Measurements from ENCODE around the gene ENOX2.
"Not testable (repeated sequence)": the region's sequence is repeated elsewhere in the genome, so short reads cannot be mapped to it uniquely, and the experiment has no call there.

The ENOX2 gene

DNA sequence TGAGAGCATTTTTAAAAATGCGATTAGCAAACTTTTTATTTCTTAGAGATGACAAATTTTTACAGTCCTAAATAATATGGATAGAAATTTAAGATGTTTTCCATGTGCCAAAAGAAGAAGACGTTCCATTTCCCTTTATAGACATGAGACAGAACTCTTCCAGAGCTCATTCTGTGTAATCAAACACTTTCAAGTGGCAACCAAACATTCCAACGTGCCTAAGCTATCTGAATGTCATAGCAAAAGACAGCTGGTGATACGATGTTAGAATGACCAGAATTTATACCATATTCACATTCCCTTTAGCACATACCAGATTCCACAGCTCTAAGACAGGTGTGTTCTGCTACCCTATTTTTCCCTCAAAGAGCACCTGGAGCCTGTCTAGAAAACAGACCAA lies 133.2 kb downstream of the ENOX2 start:
- no peak for DNase-seq (ENCODE audit: low read depth in 1 of 2, low spot score in 1 of 2)

GRCh38 chrX:130758072-130758471 lies 144.9 kb downstream of the ENOX2 start:
- DNase-seq (ENCODE audit: low read depth in 1 of 2, low spot score in 1 of 2), result no peak

DNA sequence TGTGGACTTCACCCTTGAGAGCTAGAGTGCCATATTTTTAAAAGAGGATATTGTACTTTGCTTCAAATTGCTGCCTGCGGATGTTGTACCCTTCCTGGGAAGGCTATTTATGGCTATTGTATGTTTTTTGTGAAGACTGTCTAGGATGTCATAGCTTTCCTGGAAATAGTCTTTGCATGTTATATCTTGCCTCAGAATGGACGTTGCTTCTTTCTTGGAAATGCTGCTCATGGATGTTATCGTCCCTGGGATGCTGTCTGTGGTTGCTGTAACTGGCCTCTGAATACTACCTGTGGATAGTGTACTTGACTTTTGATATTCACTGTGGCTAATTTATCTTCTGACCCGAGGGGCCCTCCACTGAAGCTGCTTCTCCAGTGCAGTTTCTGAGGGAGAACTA lies 146.8 kb downstream of the ENOX2 start:
- DNase-seq (ENCODE audit: low read depth in 1 of 2, low spot score in 1 of 2), result no peak

DNA sequence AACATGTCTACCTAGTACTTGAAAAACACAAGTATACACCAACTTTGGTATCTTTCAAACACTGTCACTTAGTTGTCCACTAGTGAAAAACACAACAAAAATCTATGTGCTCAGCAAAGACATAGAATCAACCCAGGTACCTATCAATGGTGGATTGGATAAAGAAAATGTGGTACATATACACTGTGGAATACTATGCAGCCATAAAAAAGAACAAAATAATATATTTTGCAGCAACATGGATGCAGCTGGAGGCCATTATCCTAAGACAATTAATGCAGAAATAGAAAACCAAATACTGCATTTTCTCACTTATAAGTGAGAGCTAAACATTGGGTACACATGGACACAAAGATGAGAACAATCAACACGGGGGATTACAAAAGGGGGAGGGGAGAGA lies 148.7 kb downstream of the ENOX2 start:
- no peak for DNase-seq (ENCODE audit: low read depth in 1 of 2, low spot score in 1 of 2)

GRCh38 chrX:130746709-130747342 lies 156.2 kb downstream of the ENOX2 start:
- no peak for DNase-seq (ENCODE audit: low read depth in 1 of 2, low spot score in 1 of 2)

DNA sequence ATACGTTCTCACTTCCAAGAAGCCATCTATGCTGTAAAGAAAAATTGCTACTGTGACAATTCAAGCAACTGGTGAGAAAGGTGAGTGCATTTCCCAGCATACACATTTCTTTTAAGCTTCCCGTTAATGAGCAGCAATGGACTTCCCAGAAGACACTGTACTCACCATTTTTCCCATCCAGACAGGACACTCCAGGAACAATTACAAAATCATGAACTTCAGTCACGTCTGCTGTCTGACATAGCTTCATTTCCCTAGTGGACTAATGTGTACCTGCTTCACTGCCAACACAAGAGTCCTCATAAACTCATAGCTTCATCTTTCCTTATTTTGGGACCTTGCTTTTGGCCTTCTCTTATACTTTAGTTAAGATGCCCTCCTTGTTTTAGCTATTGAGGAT lies 156.9 kb downstream of the ENOX2 start:
- DNase-seq (ENCODE audit: low read depth in 1 of 2, low spot score in 1 of 2), result no peak

GRCh38 chrX:130741584-130741983 lies 161.4 kb downstream of the ENOX2 start:
- DNase-seq (ENCODE audit: low read depth in 1 of 2, low spot score in 1 of 2), result no peak

DNA sequence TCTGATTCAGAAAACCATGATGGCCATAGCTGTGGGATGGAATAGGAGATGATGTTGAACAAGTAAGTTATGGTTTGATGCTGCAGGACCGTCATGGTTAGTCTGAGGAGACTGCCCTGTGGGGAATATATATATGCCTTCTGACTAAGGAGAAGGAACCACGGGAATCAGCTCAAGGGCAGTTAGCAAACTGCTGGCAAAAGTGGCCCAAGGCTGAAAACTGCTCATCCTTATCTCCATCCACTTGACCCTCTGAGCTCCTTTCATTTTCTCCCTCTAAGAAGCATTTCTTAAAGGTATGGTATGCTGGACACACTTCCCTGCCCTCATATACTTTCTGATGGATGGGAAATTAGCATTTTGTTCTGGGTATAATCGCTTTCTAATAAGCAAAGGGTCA lies 161.9 kb downstream of the ENOX2 start:
- DNase-seq (ENCODE audit: low read depth in 1 of 2, low spot score in 1 of 2), result no peak

DNA sequence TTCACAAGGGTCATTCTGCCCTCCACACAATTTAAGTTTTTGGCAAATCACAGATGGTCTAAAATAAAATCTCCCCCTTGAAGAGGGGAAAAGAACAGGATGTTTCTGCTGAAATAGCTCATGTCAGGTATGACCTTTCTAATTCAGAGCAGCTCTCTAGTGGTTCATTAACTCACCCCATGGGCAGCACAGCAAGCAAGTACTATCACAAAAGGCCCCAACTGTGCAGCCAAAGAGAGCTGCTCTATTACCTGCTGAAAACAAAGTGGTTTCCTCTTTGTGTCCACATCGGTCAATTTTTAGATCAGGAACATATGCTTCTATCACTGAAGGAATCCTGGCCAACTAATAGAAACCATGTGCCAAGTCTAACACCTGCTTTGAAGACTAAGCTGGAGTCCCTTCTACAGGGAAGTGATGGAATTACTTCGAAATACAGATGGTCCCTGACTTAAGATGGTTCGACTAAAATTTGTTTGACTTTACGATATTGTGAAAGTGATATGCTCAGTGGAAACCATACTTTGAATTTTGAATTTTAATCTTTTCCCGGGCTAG lies 164.3 kb downstream of the ENOX2 start:
- no peak for DNase-seq (ENCODE audit: low read depth in 1 of 2, low spot score in 1 of 2)

GRCh38 chrX:130734713-130735112 lies 168.3 kb downstream of the ENOX2 start:
- DNase-seq (ENCODE audit: low read depth in 1 of 2, low spot score in 1 of 2), result no peak

- DNase-seq (ENCODE audit: low read depth in 1 of 2, low spot score in 1 of 2), result no peak
These were observed 174.8 kb downstream of the ENOX2 start for GRCh38 chrX:130728208-130728607.

- no peak for DNase-seq (ENCODE audit: low read depth in 1 of 2, low spot score in 1 of 2)
These were observed 176.3 kb downstream of the ENOX2 start for GRCh38 chrX:130726661-130727060.

DNA sequence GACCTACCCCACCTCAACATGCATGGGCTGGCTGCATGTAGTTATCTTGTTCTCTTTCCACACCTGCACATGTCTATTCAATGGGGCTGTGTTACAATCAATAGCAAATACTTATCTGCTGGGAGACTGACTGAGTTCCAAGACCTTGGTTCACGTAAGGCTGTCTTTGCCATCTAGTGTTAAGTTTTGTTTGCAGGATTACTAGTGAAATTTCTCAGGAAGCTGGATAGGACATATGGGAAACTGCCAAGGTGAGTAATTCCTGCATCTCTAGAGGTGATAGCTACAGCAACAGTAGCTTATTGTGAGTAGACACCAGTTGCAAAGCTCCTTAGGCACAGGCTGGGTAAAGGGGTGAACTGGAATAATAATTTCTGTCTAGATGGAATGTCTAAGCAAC lies 177.5 kb downstream of the ENOX2 start:
- no peak for DNase-seq (ENCODE audit: low read depth in 1 of 2, low spot score in 1 of 2)

GRCh38 chrX:130719413-130719812 lies 183.6 kb downstream of the ENOX2 start:
- DNase-seq (ENCODE audit: low read depth in 1 of 2, low spot score in 1 of 2), result no peak

- DNase-seq (ENCODE audit: low read depth in 1 of 2, low spot score in 1 of 2), result no peak
These were observed 184.9 kb downstream of the ENOX2 start for GRCh38 chrX:130718137-130718536.

GRCh38 chrX:130716781-130717413 lies 186.1 kb downstream of the ENOX2 start:
- no peak for DNase-seq (ENCODE audit: low read depth in 1 of 2, low spot score in 1 of 2)

GRCh38 chrX:130716346-130716745 lies 186.7 kb downstream of the ENOX2 start:
- no peak for DNase-seq (ENCODE audit: low read depth in 1 of 2, low spot score in 1 of 2)

DNA sequence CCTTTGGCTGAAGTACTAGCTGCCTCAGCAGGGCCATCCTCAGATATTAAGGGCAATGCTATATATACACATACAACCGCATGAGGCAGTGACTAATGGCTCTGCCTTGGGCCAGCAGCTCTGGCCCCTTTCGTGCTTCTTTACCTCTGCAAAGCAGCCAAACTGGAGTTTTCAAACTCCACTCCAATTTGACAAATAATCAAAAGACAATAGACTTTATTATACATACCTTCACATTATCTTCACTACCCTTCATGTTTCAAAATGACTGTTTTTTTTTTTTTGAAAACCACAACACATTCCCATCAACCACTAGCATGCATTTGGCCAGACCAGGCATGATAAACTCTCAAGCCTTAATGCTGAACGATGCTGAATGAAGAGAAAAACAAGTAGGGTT lies 187.7 kb downstream of the ENOX2 start:
- DNase-seq (ENCODE audit: low read depth in 1 of 2, low spot score in 1 of 2), result no peak

DNA sequence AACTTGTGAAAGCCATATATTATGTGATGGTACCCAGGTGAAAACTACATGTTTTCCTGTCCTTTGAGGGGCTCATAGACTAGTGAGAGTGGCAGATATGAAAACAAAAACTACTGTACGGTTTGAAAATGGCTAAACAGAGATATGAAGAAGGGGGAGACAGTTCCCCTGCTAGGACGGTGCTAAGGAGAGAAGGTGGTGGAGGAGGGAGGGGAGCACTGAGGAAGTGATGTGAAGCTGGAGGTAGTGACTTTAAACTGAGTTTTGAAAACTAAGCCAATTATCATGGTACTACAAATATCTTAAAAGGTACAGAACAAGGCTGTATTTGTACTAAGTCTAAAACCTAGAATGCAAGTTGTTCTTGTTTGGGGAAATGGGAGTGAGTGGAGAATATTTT lies 188.3 kb downstream of the ENOX2 start:
- no peak for DNase-seq (ENCODE audit: low read depth in 1 of 2, low spot score in 1 of 2)

DNA sequence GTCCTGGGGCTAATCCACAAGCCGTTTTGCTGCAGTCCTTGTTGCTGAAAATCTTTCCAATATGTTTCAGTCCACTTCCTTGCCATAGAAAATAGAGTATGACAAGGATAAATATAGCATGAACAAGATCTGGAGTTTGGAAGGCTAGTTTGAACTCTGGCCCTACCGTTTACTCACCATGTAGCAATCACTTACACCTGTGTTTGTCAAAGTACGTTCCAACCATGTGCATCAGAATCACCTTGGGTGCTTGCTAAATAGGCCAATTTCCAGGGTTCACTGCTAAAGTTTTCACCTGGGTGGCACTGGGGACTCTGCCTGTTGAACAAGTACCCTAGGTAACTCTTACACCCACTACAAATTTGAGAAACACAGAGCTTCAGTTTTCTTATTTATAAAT lies 188.9 kb downstream of the ENOX2 start:
- no peak for DNase-seq (ENCODE audit: low read depth in 1 of 2, low spot score in 1 of 2)

- not testable (repeated sequence) for DNase-seq (ENCODE audit: low read depth in 1 of 2, low spot score in 1 of 2)
These were observed 193.8 kb downstream of the ENOX2 start for GRCh38 chrX:130709178-130709577.

- no peak for DNase-seq (ENCODE audit: low read depth in 1 of 2, low spot score in 1 of 2)
These were observed 197.4 kb downstream of the ENOX2 start for GRCh38 chrX:130705591-130705990.

All from activated CD4-positive, alpha-beta T cell treated with anti-CD3 and anti-CD28 coated beads, Interleukin-2, amount 50 U/mL, for 24 hours (primary cell).